KMS-11 (cell line): ENCODE results near the gene CD81.

Experiments
- H2AFZ ChIP-seq: fragments of 200-600 bp; sonication (generic); 2 replicates; pipeline ENCODE4 v1.6.1; 2016; ENCODE audit warnings: antibody characterized with exemption, mixed run types, low read depth
- H3K27ac ChIP-seq: fragments of 200-600 bp; sonication (generic); 2 replicates; pipeline ENCODE4 v1.6.1; 2016; ENCODE audit warnings: mild to moderate bottlenecking, mixed run types
- H3K27me3 ChIP-seq: fragments of 200-600 bp; sonication (generic); 2 replicates; pipeline ENCODE4 v1.6.1; 2017; ENCODE audit warnings: mild to moderate bottlenecking, low read depth, mixed run types, moderate library complexity; ENCODE audit not compliant: insufficient read depth
- H3K36me3 ChIP-seq: fragments of 200-600 bp; sonication (generic); 2 replicates; pipeline ENCODE4 v1.6.1; 2017; ENCODE audit warnings: mild to moderate bottlenecking, mixed run types; ENCODE audit not compliant: insufficient read depth
- H3K4me1 ChIP-seq: fragments of 200-600 bp; sonication (generic); 2 replicates; pipeline ENCODE4 v1.6.1; 2016; ENCODE audit warnings: mild to moderate bottlenecking, low read depth, mixed run types; ENCODE audit not compliant: poor library complexity, severe bottlenecking
- H3K4me2 ChIP-seq: fragments of 200-600 bp; sonication (generic); 2 replicates; pipeline ENCODE4 v1.7.0; 2016; ENCODE audit warnings: mild to moderate bottlenecking, mixed run types
- H3K4me3 ChIP-seq: fragments of 200-600 bp; sonication (generic); IDR thresholded peaks from 2 replicates; pipeline ENCODE4 v1.6.1; 2017; ENCODE audit warnings: low read depth, low read length, mixed read lengths; ENCODE audit not compliant: insufficient read depth
- H3K79me2 ChIP-seq: fragments of 200-600 bp; sonication (generic); 2 replicates; pipeline ENCODE4 v1.6.1; 2016; ENCODE audit warnings: low read depth, mixed run types; ENCODE audit not compliant: insufficient read depth
- H3K9ac ChIP-seq: fragments of 200-600 bp; sonication (generic); 2 replicates; pipeline ENCODE4 v1.6.1; 2016; ENCODE audit warnings: mild to moderate bottlenecking, mixed run types
- H4K20me1 ChIP-seq: fragments of 200-600 bp; sonication (generic); 2 replicates; pipeline ENCODE4 v1.6.1; 2016; ENCODE audit warnings: mild to moderate bottlenecking, mixed run types; ENCODE audit not compliant: insufficient read depth
- TF ChIP-seq, protein P1 (sequence below): fragments of 200-600 bp; sonication (generic); conservative IDR thresholded peaks from 2 replicates; pipeline ENCODE4 v1.6.1; 2017; ENCODE audit warnings: low read depth, mild to moderate bottlenecking, antibody characterized with exemption, low read length, moderate library complexity, mixed read lengths

CD81 gene

DNA sequence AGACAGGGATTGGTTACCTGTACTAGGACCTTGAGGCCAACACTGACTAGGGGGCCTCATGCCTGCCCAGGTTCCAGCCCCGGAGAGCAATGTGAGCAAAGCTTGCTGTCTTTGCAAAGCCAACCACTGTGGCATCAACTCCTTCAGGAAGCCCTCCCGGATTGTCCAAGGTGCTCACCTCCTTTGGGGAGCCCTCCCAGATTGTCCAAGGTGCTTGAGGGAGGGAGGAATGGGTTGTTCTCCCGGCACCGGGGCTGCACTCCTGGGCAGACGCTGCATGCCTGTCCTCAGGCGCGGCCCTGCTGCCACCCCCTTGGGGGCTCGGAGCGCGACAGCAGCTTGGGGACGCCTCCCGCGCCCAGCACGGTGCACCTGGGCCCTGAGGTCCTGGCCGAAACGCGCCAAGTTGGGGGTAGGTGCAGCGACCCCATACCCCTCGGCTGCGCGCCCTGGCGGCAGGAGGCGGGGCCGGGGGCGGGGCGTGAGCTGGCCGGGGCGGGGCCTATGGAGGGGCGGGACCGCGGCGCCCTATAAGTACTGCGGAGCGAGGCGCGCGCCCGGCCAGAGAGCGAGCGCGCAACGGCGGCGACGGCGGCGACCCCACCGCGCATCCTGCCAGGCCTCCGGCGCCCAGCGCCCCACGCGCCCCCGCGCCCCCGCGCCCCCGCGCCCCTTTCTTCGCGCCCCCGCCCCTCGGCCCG, at the start of gene CD81:
CD81 (plus strand) TSS at position 560 of the 701 bp plus-strand sequence. CDS start 240 bp downstream, outside the sequence.
- Histone ChIP-seq H3K9ac (no peak within 1 kb of the TSS), H2AFZ (no peak within 1 kb of the TSS), H3K27ac (no peak within 1 kb of the TSS), H4K20me1 (no peaks in the 10 kb centered on the region), H3K27me3 (peaks cover 34% of the 10 kb centered on the region), H3K79me2 (no peaks in the 10 kb centered on the region), H3K4me3 (no peak within 1 kb of the TSS), H3K4me1 (no peaks in the 10 kb centered on the region), H3K36me3 (no peaks in the 10 kb centered on the region), H3K4me2 (no peak within 1 kb of the TSS)
- TF ChIP-seq, protein P1, sequence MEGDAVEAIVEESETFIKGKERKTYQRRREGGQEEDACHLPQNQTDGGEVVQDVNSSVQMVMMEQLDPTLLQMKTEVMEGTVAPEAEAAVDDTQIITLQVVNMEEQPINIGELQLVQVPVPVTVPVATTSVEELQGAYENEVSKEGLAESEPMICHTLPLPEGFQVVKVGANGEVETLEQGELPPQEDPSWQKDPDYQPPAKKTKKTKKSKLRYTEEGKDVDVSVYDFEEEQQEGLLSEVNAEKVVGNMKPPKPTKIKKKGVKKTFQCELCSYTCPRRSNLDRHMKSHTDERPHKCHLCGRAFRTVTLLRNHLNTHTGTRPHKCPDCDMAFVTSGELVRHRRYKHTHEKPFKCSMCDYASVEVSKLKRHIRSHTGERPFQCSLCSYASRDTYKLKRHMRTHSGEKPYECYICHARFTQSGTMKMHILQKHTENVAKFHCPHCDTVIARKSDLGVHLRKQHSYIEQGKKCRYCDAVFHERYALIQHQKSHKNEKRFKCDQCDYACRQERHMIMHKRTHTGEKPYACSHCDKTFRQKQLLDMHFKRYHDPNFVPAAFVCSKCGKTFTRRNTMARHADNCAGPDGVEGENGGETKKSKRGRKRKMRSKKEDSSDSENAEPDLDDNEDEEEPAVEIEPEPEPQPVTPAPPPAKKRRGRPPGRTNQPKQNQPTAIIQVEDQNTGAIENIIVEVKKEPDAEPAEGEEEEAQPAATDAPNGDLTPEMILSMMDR: no peak

DNA sequence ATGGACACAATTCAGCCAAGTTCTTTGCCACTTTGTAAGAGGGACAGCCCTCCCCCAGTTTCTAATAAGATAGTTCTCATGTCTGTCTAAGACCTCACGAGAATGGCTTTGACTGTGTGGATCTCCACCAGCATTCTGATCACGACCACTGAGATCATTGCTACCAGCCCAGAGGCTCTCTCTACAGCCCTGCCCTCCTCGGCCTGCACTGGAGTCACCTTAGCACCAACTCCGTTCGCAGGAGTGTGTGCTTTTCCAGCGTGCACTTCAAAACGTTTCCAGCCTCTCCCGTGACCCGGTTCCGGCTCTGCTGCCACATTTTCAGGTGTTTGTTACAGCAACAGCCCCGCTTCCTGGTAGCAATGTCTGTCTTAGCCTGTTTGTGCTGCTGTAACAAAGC, 49.1 kb upstream of the CD81 start:
- H3K27ac ChIP-seq: no peak overlapping the region
- no peak overlapping the region for H3K9ac ChIP-seq
- no peak overlapping the region for H3K4me2 ChIP-seq
- no peaks in the 10 kb centered on the region for H3K79me2 ChIP-seq
- TF ChIP-seq, protein P1: no peak
- peaks cover 60% of the 10 kb centered on the region; the same call in 1 of the 2 replicates for H3K27me3 ChIP-seq
- H3K4me3 ChIP-seq: no peak overlapping the region
- H2AFZ ChIP-seq: no peak overlapping the region
- no peaks in the 10 kb centered on the region for H3K4me1 ChIP-seq
- H4K20me1 ChIP-seq: no peaks in the 10 kb centered on the region
- no peaks in the 10 kb centered on the region for H3K36me3 ChIP-seq

GRCh38 chr11:2328656-2329354, 48.3 kb upstream of the CD81 start:
- no peaks in the 10 kb centered on the region for H3K79me2 ChIP-seq
- H3K36me3 ChIP-seq: no peaks in the 10 kb centered on the region
- TF ChIP-seq, protein P1: no peak
- no peak overlapping the region for H2AFZ ChIP-seq
- H3K9ac ChIP-seq: no peak overlapping the region
- H3K27me3 ChIP-seq: peaks cover 56% of the 10 kb centered on the region; the same call in 1 of the 2 replicates
- no peak overlapping the region for H3K4me3 ChIP-seq
- H3K27ac ChIP-seq: no peak overlapping the region
- H3K4me2 ChIP-seq: no peak overlapping the region
- H3K4me1 ChIP-seq: no peaks in the 10 kb centered on the region
- no peaks in the 10 kb centered on the region for H4K20me1 ChIP-seq

- Histone ChIP-seq H2AFZ (no peak overlapping the region), H3K4me2 (no peak overlapping the region), H3K27me3 (peaks cover 51% of the 10 kb centered on the region; the same call in 1 of the 2 replicates), H3K79me2 (no peaks in the 10 kb centered on the region), H4K20me1 (no peaks in the 10 kb centered on the region), H3K9ac (no peak overlapping the region), H3K27ac (no peak overlapping the region), H3K4me1 (no peaks in the 10 kb centered on the region), H3K36me3 (no peaks in the 10 kb centered on the region), H3K4me3 (no peak overlapping the region)
- TF ChIP-seq, protein P1: no peak
These were observed 47.6 kb upstream of the CD81 start for GRCh38 chr11:2329551-2329950.
